GM21529 (cell line): Measurements from ENCODE around the gene KRT86.
"Not testable (repeated sequence)": the region's sequence is repeated elsewhere in the genome, so short reads cannot be mapped to it uniquely, and the experiment has no call there.

Experiments used
- ATAC-seq: cut with Tn5 transposase; IDR thresholded peaks from one replicate; pipeline ENCODE4 v1.9.1; 2021; ENCODE audit not compliant: unreplicated experiment

The KRT86 gene

GRCh38 chr12:52251367-52252051 lies 22.9 kb upstream of the KRT86 start:
- ATAC-seq = no peak

GRCh38 chr12:52252175-52252615 lies 22.2 kb upstream of the KRT86 start:
- not testable (repeated sequence) for ATAC-seq

GRCh38 chr12:52252728-52253343 lies 21.6 kb upstream of the KRT86 start:
- ATAC-seq = no peak

DNA sequence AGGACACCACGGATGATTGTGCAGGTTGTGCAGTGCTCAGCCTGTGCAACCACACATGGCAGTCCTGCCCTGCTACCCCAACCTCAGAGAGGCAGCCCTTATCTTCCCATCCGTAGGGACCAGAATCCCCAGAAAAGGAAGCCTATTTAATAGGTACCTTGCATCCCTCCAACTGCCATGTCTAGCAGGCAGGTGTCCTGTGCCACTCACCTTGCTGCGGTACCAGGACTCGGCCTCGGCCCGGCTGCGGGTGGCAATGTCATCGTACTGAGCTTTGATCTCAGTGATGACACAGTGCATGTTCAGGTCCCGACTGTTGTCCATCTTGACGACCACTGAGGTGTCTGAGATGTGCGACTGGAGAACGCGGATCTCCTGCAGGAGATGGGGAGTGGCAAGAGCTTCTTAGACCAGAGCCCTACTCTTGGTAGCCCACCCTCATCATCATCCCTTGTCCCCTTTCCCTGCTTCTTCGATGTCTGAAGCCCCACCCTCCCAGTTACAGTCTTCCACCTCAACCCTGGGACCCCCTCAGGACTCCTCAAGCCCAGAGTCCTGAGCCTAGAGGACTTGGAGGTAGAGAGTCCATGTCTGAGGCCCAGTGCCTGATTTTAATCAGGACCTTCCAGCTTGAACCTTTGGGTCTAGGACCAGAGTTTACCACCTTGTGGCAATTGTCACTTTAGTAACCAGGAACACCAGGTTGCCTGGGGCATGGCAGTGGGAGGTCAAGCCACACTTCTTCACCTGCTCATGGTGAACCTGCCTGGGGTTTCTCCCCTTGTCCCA lies 20.9 kb upstream of the KRT86 start:
- no peak for ATAC-seq

- no peak for ATAC-seq
Observed at GRCh38 chr12:52254180-52254964, 20.1 kb upstream of the KRT86 start.

GRCh38 chr12:52254965-52255751 lies 19.3 kb upstream of the KRT86 start:
- no peak for ATAC-seq

GRCh38 chr12:52255926-52256583 lies 18.4 kb upstream of the KRT86 start:
- ATAC-seq = no peak

DNA sequence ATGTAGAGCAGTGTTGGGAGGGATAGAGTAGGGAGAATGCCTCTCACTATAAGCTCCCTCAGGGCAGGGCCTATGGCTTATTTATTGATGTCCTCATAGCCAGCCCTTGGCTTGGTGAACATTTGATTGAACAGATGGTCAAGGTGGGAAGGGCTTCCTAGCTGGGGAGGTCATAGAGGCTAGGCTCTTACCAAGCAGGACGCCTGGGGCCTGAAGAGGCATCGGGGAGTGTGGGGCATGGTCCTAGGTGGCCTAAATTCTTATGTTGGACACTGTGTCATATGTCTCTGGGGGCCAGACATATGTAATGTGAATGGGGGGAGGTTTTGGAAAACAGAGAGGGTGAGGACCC lies 17.9 kb upstream of the KRT86 start:
- no peak for ATAC-seq

DNA sequence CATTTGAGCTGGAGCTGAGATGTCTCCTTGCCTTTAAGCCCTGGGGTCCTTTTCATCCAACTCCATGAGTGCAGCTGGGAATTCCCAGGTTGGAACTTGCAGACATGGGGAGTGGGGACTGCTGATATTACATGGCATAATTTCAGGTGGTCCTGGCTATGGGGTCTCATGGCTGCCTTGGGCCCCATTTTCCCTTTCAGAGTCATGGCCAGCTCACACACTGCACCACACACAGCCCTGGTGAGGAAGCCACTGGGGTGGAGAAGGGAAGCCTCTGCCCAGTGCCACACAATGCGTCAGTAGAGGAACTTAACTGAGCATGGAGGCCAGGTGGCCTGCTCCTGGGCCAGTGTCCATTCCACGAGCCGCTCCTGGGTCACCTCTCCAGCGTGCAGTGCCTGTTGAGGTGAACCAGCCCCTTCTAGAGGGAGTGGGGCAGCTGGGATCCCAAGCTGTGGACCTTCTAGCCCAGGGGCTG lies 17.3 kb upstream of the KRT86 start:
- ATAC-seq = no peak

- ATAC-seq = not testable (repeated sequence)
Observed at GRCh38 chr12:52257922-52258321, 16.5 kb upstream of the KRT86 start.

DNA sequence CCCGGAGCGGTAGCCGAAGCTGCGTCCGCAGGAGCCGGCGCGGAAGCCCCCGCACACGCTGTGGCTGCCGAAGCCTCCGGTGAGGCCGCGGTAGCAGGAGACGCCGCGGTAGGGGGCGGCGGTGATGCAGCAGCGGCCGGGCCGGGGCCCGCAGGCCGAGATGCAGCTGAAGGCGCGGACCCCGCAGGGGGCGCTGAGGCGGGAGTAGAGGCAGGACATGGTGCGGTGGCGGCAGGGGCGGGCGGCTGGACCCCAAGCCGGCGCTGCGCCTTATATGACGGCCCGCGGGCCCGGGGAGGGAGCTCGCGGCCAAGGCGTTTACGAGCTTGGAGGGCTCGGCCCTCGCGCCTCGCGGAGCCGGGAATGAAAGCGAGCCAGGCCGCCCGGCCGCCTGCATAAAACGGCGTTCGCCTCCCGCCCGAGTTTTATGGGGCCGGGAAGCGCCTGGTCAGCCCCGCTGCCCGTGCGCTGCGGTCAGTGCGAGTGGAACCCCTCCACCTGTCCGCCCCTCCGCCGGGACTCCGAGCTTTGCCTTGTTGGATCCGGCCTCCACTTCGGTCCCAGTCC lies 16.0 kb upstream of the KRT86 start:
- ATAC-seq = no peak

DNA sequence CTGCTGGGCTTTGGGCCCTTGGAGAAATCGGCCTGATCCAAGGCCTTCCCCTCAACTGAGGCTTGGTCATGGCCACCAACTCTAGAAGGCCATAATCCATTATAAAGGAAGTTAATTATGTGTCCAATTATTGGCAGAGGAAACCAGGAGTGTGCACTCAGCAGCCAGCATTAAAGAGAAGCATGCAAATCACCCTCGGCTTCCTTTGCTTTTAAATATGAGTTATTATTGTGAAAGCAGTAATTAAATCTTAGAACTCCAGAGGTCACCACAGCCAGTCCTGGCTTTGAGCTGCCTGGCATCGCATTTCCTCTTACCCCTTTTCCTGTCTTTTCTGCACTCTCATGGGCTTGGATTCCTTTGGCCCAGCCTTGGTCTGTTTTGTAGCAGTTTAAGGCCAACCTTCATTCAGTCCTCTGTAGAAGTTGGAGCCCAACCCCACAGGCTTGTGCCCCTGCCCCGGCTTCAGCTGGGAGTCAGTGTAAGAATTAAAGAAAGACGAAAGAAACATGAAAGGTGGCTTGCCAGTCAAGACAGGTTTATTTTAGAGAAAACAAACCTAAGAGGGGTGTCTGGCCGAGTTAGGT lies 14.7 kb upstream of the KRT86 start:
- ATAC-seq = no peak

- no peak for ATAC-seq
Observed at GRCh38 chr12:52260361-52261207, 13.9 kb upstream of the KRT86 start.

GRCh38 chr12:52261208-52261484 lies 13.3 kb upstream of the KRT86 start:
- ATAC-seq = no peak

DNA sequence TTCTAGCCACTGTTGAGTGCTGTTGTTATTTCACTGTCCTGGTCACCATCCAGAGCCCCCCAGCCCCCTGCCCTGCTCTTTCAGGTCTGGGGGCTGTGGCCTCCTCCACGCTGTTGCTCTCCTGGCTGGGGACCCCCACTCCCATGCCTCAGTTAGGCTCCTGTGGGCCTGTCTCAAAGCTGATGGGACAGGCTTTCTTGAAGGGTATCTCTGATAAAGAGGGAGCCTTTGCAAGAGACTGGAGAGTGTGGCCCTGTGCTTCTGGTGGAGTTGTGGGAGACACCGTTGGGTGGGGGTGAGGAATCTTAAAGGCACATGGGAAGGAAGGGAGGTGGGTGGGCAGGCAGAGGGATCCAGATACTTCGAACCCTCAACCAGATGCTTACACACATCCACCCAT lies 12.2 kb upstream of the KRT86 start:
- ATAC-seq = no peak

GRCh38 chr12:52263761-52264434 lies 10.5 kb upstream of the KRT86 start:
- ATAC-seq = no peak

DNA sequence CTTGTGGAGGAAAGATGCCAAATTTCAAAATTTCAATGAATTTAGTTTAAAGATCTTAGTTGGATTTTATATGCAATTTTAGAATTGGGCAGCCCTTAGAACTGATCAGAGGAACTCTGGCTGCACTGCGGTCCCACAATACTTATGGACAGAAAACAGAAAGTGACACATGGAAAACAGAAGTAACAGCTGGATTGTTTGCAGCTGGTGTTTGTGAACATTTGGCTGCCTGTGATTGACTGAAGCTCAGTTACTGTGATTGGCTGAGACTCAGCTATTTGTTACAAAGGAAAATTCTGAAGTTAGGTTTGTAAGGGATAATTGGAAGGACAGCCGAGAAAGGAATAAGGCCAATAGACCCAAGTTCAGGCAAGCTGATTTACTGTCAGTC lies 10.0 kb upstream of the KRT86 start:
- no peak for ATAC-seq

DNA sequence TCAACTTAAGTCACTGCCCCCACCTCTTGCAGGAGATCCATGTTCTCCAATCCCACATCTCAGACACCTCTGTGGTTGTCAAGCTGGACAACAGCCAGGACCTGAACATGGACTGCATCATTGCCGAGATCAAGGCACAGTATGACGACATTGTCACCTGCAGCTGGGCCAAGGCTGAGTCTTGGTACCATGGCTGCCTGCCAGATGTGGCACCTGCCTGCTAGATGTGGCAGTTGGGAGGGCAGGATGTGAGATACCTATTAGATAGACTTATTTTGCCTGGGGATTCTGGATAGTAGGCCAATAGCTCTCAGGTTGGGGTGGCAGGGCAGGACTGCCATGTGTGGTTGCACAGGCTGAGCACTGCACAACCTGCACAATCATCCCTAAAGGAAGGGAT lies 7.9 kb upstream of the KRT86 start:
- no peak for ATAC-seq
